Measurements from ENCODE around the gene SPTAN1.

SPTAN1 gene

DNA sequence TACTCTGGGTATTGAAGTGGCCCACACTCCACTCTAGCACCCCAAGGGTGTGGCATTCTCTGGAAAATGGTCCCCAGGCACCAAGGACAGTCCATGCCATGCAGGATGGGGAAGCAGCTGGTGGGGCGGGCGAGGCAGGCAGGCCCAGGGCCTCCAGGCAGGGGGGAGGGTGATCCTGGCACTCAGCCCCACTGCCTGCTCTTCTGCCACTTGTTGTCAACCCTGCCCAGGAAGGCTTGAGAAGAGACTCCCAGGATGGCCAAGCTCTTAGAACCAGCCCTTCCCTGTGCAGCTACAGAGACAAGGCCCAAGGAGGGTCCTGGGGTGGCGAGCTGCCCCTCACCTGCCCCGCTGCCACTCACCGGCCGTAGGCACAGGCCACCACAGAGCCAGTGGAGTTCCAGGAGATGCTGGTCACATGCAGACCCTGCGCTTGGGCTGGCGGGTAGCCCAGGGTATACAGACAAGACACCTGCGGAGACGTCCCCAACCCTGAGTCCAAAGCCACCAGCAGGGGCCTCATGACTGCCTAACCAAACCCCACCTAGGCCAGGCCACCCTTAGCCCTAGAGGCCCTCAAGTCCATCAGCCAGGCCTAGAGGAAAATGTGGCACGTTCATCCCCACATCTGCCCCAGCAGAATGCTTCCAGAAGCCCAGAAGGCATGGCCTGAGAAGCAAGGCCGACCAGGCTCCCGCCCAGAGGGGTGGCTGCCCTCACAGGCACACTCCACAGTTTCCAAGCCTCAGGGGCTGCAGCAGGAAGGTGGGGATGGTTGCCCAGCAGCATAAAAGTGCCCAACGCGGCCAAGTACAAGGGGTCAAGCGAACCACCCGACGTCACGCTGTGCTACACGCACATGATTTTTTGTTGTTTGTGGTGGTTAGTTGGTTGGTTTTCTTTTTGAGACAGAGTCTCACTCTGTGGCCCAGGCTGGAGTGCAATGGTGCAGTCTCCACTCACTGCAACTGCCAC is 84.5 kb downstream of the SPTAN1 start:
- TF ChIP-seq GATA1 (IDR thresholded peaks at IDR 0.05; ENCODE audit: low read depth, low read length) (no peak), POLR2A (IDR thresholded peaks at IDR 0.05; ENCODE audit: low read length) (no peak)
- DNase-seq = no peak

DNA sequence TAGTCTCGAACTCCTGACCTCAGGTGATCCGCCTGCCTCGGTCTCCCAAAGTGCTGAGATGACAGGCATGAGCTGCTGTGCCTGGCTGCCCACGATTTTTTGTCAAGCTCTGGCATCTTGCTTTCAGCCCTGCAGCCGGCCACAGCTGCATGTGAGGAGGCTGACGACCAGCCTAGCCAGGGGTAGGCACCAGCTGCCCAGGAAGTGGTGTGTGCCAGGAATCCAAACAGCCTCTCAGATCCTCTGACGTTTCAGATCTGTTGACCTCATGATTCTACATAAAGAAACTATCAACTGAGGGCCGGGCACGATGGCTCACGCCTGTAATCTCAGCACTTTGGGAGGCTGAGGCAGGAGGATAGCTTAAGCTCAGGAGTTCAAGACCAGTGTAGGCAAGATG is 85.3 kb downstream of the SPTAN1 start:
- no peak for DNase-seq
- no peak for TF ChIP-seq POLR2A (IDR thresholded peaks at IDR 0.05; ENCODE audit: low read length)

DNA sequence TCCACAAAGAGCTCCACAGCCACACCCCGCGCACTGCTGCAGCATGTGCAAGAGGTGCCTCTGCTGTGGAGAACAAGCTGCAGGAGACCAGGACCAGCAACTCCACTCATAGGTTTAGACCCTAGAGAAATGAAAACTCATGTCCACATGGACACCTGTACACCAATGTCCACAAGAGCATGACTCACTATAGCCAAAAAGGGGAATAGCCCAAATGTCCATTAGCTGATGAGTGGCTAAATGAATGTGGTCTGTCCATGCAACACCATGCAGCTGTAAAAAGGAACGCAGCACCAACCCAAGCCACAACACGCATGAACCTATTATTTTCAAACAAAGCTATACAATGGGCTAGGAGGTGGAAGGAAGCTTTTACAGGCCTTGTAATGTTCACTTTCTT is 86.2 kb downstream of the SPTAN1 start:
- no peak for TF ChIP-seq GATA1 (IDR thresholded peaks at IDR 0.05; ENCODE audit: low read depth, low read length)
- TF ChIP-seq POLR2A (IDR thresholded peaks at IDR 0.05; ENCODE audit: low read length) = no peak
- no peak for DNase-seq

DNA sequence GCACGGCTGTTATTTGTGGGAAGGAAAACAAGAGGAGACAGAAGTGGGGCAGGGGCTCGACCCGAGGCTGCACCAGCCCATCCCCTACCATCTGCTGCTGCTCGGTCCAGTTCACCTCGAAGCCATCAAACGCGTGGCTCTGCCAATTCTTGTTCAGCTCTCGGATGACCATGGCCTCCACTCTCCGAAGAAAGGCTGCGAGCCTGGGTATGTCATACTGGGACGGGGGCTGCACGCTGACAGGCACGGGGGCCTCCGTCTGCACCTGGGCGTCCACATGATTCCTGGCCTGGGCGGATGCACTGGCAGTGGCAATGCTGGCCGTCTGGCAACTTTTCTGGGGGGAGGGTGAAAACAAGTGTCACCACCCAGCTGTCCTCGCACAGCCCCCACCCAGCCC is 88.2 kb downstream of the SPTAN1 start:
- TF ChIP-seq GATA1 (IDR thresholded peaks at IDR 0.05; ENCODE audit: low read depth, low read length) (no peak), POLR2A (IDR thresholded peaks at IDR 0.05; ENCODE audit: low read length) (no peak)
- DNase-seq = no peak

DNA sequence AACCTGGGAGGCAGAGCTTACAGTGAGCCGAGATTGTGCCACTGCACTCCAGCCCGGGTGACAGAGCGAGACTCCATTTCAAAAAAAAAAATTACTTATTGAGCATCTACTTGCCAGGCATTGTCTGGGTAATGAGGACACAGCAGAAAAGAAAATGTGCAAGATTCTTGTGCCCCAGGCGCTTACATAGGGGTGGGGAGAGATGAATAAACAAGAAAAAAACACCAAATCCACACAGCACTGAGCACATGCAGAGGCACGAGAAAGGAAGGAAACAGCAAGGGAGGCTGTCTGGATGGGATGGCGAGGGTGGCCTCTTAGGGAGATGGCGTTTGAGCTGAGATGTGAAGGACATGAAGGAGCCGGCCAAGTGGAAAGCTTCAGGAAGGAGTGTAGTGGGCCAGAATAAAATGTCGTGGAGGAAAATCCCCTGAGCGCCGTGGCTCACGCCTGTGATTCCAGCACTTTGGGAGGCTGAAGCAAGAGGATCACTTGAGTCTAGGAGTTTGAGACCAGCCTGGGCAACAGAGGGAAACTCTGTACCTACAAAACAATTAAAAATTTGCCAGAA is 90.4 kb downstream of the SPTAN1 start:
- TF ChIP-seq GATA1 (IDR thresholded peaks at IDR 0.05; ENCODE audit: low read depth, low read length) = no peak
- no peak for TF ChIP-seq POLR2A (IDR thresholded peaks at IDR 0.05; ENCODE audit: low read length)
- DNase-seq = no peak

DNA sequence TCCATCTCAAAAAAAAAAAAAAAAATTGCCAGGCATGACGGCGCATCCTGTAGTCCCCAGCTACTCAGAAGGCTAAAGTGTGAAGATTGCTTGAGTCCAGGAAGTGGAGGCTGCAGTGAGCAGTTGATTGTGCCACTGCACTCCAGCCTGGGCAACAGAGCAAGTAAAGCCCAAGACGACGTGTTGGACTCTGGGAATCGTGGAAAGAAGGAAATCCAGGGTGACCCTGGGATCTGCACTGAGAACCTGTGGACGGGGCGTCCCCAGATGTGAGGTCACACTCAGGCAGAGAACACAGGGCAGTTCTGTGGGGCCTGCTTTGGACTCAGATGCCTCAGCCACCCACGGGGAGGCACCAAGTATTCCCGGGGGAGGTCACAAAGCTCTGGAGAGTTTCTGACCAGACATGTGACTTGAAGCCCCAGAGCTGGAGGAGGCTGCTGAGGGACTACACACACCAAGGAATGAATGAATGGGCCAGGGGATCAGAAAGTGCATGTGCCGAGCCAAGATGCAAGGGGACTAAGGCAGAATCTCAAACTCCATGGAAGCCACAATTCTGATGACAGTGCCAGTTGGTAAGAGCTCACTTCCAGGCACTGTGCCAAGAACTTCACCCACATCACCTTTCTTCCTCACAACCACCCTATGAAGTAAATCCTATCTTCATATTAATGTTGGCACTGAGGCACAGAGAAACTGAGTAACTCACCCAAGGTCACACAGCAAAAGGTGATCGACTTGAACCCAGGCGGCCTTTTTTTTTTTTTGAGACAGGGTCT is 91.3 kb downstream of the SPTAN1 start:
- no peak for TF ChIP-seq POLR2A (IDR thresholded peaks at IDR 0.05; ENCODE audit: low read length)
- no peak for TF ChIP-seq GATA1 (IDR thresholded peaks at IDR 0.05; ENCODE audit: low read depth, low read length)

DNA sequence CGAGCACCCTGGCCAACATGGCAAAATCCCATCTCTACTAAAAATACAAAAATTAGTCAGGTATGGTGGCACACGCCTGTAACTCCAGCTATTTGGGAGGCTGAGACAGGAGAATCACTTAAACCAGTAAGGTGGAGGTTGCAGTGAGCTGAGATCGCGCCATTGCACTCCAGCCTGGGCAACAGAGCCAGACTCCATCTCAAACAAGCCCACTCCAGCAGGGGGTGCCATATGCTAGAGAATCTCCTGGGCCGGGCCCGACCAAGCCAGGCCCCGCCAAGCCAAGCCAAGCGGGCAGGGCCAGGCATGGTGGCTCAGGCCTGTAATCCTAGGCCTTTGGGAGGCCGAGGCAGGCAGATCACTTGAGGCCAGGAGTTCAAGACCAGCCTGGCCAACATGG is 95.8 kb downstream of the SPTAN1 start:
- DNase-seq = peak; percentile 68 to 77

More for the DNA sequence above, 91.3 kb downstream of the SPTAN1 start:
- no peak for DNase-seq

DNA sequence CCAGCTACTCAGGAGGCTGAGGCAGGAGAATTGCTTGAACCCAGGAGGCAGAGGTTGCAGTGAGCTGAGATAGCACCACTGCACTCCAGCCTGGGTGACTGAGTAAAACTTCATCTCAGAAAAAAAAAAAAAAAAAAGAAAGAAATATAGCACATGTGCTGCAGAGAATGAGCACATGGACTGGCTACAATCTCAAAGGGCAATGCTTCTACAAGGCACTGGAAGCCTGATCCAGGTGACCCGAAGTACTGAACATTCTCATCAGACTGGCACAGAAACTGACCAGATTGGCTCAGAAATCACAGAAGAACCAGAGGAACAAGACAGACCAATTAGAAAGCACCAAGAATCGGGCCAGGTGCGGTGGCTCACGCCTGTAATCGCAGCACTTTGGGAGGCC is 99.4 kb downstream of the SPTAN1 start:
- TF ChIP-seq GATA1 (IDR thresholded peaks at IDR 0.05; ENCODE audit: low read depth, low read length) = no peak
- no peak for TF ChIP-seq POLR2A (IDR thresholded peaks at IDR 0.05; ENCODE audit: low read length)
- DNase-seq = no peak

DNA sequence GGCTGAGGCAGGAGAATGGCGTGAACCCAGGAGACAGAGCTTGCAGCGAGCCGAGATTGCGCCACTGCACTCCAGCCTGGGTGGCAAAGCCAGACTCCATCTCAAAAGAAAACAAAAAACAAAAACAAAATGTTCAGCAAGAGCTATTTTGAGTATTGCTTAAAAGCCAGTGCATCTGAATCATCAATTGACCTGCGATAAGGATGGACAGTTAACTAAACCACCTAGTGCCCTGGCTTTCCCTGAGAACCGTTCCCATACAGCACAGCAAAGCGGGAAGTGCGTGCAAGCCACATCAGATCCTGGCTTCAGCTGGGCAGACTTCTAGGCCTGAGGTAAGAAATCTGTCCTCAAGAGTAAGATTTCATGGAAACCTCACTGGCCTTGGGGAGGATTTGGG is 101.5 kb downstream of the SPTAN1 start:
- no peak for TF ChIP-seq POLR2A (IDR thresholded peaks at IDR 0.05; ENCODE audit: low read length)
- DNase-seq = no peak

DNA sequence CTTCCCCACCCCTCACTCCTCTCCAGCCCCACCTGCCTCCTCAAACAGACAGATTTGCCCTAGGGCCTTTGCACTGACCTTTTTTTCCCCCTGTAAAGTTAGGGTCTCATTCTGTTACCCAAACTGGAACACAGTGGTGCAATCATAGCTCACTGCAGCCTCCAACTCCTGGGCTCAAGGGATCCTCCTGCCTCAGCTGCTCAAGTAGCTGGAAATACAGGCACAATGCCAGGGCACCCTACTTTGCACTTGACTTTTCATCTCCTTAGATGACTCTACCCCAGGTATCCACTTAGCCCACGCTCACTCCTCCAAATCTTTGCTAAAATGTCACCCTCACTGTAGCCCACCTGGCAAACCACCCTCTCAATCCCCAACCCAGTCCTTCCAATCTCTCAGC is 102.1 kb downstream of the SPTAN1 start:
- DNase-seq = no peak
- TF ChIP-seq GATA1 (IDR thresholded peaks at IDR 0.05; ENCODE audit: low read depth, low read length) = no peak
- no peak for TF ChIP-seq POLR2A (IDR thresholded peaks at IDR 0.05; ENCODE audit: low read length)

DNA sequence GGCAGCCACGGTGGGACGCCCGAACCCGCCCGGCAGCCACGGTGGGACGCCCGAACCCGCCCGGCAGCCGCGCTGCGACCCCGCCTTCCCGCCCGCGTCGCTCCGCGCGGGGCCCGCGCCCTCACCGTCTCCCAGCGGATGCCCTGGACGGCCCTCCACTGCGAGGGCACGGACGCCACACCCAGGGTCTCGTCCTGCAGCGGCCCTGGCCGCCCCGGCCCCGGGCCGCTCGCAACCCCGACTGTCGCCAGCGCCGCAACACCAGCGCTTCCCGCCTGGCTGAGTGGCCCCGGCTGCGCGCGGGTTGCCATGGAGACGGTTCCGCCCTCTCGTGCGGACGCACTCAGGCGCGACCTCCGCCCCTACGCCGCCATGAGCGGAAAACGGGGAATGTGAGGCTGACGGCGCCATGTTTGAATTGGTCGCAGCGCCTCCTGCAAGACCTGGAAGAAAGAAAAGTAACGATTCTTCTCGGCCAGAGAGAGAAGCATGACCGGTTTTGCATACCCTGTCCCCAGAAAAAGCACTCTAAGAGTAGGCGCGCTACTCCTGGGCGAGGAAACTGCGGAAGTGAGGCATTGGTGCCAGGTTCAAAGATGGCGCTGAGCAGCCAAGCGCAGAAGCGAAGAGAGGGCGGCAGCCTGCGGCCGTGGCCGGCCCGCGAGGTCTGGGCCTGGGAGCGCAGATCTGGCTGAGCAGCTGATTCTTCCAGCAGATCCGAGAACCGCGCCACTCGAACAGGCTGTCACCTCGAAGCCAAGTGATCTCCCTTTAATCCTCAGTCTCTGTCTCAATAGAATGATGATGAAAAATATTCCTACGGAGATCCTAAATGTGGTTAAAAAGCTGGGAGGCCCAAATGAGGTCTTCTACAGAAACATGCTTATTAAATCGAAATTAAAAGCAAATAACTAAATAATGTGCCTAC is 104.3 kb downstream of the SPTAN1 start, which contains the start of gene DYNC2I2:
DYNC2I2 (minus strand) TSS at position 432 of the 928 bp plus-strand sequence; CDS start at position 311, 121 bp downstream.
- peak; percentile 97 to 98 for DNase-seq
- peak; percentile 77 for TF ChIP-seq POLR2A (IDR thresholded peaks at IDR 0.05; ENCODE audit: low read length)
- TF ChIP-seq GATA1 (IDR thresholded peaks at IDR 0.05; ENCODE audit: low read depth, low read length) = no peak

DNA sequence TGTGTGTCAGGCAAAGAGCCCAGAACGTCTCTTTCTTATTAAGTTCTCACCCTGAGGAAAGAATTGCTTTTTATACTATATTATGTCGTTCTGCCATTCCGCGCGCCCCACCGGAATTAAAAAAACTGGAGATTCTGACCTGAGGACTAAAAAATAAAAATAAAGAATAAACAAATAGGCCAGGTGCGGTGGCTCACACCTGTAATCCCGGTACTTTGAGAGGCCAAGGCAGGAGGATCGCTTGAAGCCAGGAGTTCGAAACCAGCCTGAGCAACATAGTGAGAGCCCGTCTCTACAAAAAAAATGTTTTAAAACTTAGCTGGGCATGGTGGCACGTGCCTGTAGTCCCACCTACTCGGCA is 104.9 kb downstream of the SPTAN1 start:
- TF ChIP-seq POLR2A (IDR thresholded peaks at IDR 0.05; ENCODE audit: low read length) (no peak), GATA1 (IDR thresholded peaks at IDR 0.05; ENCODE audit: low read depth, low read length) (no peak)
- DNase-seq = no peak

DNA sequence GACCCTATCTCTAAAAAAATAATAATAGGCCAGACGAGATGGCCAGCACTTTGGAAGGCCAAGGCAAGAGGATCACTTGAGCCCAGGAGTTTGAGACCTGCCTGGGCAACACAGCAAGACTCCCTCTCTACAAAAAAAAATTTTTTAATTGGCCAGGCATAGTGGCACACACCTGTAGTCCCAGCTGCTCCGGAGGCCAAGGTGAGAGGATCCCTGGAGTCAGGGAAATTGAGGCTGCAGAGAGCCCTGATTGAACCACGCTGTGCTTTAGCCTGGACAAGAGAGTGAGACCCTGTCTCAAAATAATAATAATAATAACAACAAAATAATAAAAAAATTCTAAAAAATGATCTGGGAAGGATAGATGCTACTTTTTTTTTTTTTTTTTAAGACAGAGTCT is 105.4 kb downstream of the SPTAN1 start:
- DNase-seq = no peak
- TF ChIP-seq POLR2A (IDR thresholded peaks at IDR 0.05; ENCODE audit: low read length) = no peak
- TF ChIP-seq GATA1 (IDR thresholded peaks at IDR 0.05; ENCODE audit: low read depth, low read length) = no peak

DNA sequence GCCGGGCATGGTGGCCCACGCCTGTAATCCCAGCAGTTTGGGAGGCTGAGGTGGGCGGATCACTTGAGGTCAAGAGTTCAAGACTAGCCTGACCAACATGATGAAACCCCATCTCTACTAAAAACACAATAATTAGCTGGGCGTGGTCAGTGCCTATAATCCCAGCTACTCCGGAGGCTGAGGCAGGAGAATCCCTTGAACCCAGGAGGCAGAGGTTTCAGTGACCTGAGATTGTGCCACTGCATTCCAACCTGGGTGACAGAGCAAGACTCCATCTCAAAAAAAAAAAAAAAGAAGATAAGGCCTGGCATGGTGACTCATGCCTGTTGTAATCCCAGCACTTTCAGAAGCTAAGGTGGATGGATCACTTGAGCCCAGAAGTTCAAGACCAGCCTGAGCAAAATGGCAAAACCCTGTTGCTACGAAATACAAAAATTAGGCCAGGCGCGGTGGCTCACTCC is 114.1 kb downstream of the SPTAN1 start:
- DNase-seq = peak in 1 of 2 experiments; percentile 25

Data from erythroblast (primary cell).